Progenitor cell of endocrine pancreas (in vitro differentiated cells): Measurements from ENCODE around the gene LCN6. TPM values are rescaled to one million over a fixed set of nuclear protein-coding genes. Genes with fewer than 3 reads are reported as not detected.

ENCODE experiments used
- DNase-seq: peaks from one replicate; pipeline ENCODE4 v3.0.0; 2021; ENCODE audit warnings: low spot score; ENCODE audit not compliant: unreplicated experiment
- H3K27ac Mint-ChIP-seq: 2 replicates; pipeline ENCODE4 v1.8.0; 2021; ENCODE audit warnings: mild to moderate bottlenecking, moderate library complexity, mixed read lengths
- H3K27me3 Mint-ChIP-seq: 2 replicates; pipeline ENCODE4 v1.8.0; 2021; ENCODE audit warnings: mixed read lengths
- H3K36me3 Mint-ChIP-seq: 2 replicates; pipeline ENCODE4 v1.8.0; 2022; ENCODE audit warnings: mixed read lengths; ENCODE audit not compliant: insufficient read depth
- H3K4me1 Mint-ChIP-seq: 2 replicates; pipeline ENCODE4 v1.8.0; 2021; ENCODE audit warnings: low read depth, mixed read lengths
- H3K4me3 Mint-ChIP-seq: 2 replicates; pipeline ENCODE4 v1.8.0; 2021; ENCODE audit warnings: low read depth, mild to moderate bottlenecking, moderate library complexity, mixed read lengths
- H3K9me3 Mint-ChIP-seq: 2 replicates; pipeline ENCODE4 v1.8.0; 2021; ENCODE audit warnings: low read depth, mixed read lengths
- CTCF ChIP-seq: fragments of 200-600 bp; sonication (generic); IDR thresholded peaks from one replicate; pipeline ENCODE4 v1.5.0; 2021; ENCODE audit warnings: antibody characterized with exemption, mild to moderate bottlenecking; ENCODE audit not compliant: unreplicated experiment
- total RNA-seq: library from RNA; stranded (reverse); gene quantifications from 2 replicates; pipeline ENCODE4 v1.2.1, GENCODE V29; 2021

Gene LCN6
- total RNA-seq, 1 donor from 2014 or later: not detected

- H3K27me3 Mint-ChIP-seq: no peaks in the 10 kb centered on the region
- peak overlapping the region; percentile 16 for H3K4me3 Mint-ChIP-seq
- no peak for DNase-seq
Measured at GRCh38 chr9:136793086-136793946, 45.0 kb upstream of the LCN6 start.

GRCh38 chr9:136792321-136793085 is 44.2 kb upstream of the LCN6 start:
- H3K4me1 Mint-ChIP-seq: peaks cover 54% of the 10 kb centered on the region
- peaks cover 4% of the 10 kb centered on the region for H3K36me3 Mint-ChIP-seq
- TF ChIP-seq CTCF: no peak
- H3K4me3 Mint-ChIP-seq: peak overlapping the region; percentile 81
- DNase-seq: no peak
- H3K27ac Mint-ChIP-seq: no peak overlapping the region
- no peaks in the 10 kb centered on the region for H3K27me3 Mint-ChIP-seq
- no peaks in the 10 kb centered on the region for H3K9me3 Mint-ChIP-seq

More at GRCh38 chr9:136793086-136793946, 45.0 kb upstream of the LCN6 start:
- Mint-ChIP-seq H3K4me1 (peaks cover 48% of the 10 kb centered on the region), H3K9me3 (no peaks in the 10 kb centered on the region), H3K27ac (peak overlapping the region; percentile 20), H3K36me3 (peaks cover 4% of the 10 kb centered on the region)
- TF ChIP-seq CTCF: no peak

- Mint-ChIP-seq H3K4me3 (peak overlapping the region; percentile 81), H3K27ac (peak overlapping the region; percentile 97), H3K4me1 (peaks cover 47% of the 10 kb centered on the region), H3K9me3 (no peaks in the 10 kb centered on the region), H3K27me3 (no peaks in the 10 kb centered on the region), H3K36me3 (peaks cover 4% of the 10 kb centered on the region)
- peak; percentile 98 for TF ChIP-seq CTCF
- DNase-seq: peak; percentile 78
Measured at GRCh38 chr9:136791516-136792276, 43.4 kb upstream of the LCN6 start.

- H3K4me1 Mint-ChIP-seq: peaks cover 39% of the 10 kb centered on the region
- no peaks in the 10 kb centered on the region for H3K9me3 Mint-ChIP-seq
- no peak for TF ChIP-seq CTCF
- peak within 1 kb of the TSS; percentile 81 for H3K4me3 Mint-ChIP-seq
- no peaks in the 10 kb centered on the region for H3K27me3 Mint-ChIP-seq
- peak; percentile 99 for DNase-seq
- peaks cover 4% of the 10 kb centered on the region for H3K36me3 Mint-ChIP-seq
- H3K27ac Mint-ChIP-seq: peak within 1 kb of the TSS; percentile 97
Measured at GRCh38 chr9:136790640-136791515, 42.6 kb upstream of the LCN6 start, which contains the start of gene TMEM141. TMEM141 (plus strand) TSS chr9:136791344; CDS start chr9:136791371, 27 bp downstream.
